ENCODE data around the gene CNTRL.

The CNTRL gene

DNA sequence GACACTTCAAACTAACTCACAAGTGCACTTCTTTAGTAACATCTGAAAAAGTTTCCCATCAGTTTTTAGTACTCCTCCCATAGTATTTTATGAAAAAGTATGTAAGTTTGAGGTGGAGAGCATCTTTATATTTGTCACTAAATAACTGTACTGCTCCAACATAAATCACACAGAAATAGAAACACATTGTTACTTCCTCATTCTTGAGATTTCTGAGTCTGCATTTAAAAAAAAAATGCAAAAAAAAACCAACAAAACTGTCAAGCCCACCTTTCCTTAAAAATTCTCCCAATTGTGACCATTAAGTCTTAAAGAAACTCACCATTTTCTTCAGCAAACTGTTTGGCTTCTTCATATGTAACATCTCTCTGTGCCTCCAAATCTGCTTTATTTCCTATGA is 108.2 kb downstream of the CNTRL start:
- H3K4me3 ChIP-seq (replicated peaks; ENCODE audit: low read depth, low read length): no peak overlapping the region
- DNase-seq (ENCODE audit: extremely low read depth, low read depth): no peak
- TF ChIP-seq, protein P1, sequence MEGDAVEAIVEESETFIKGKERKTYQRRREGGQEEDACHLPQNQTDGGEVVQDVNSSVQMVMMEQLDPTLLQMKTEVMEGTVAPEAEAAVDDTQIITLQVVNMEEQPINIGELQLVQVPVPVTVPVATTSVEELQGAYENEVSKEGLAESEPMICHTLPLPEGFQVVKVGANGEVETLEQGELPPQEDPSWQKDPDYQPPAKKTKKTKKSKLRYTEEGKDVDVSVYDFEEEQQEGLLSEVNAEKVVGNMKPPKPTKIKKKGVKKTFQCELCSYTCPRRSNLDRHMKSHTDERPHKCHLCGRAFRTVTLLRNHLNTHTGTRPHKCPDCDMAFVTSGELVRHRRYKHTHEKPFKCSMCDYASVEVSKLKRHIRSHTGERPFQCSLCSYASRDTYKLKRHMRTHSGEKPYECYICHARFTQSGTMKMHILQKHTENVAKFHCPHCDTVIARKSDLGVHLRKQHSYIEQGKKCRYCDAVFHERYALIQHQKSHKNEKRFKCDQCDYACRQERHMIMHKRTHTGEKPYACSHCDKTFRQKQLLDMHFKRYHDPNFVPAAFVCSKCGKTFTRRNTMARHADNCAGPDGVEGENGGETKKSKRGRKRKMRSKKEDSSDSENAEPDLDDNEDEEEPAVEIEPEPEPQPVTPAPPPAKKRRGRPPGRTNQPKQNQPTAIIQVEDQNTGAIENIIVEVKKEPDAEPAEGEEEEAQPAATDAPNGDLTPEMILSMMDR (IDR thresholded peaks at IDR 0.05; ENCODE audit: low read depth, low read length, missing control alignments): no peak

DNA sequence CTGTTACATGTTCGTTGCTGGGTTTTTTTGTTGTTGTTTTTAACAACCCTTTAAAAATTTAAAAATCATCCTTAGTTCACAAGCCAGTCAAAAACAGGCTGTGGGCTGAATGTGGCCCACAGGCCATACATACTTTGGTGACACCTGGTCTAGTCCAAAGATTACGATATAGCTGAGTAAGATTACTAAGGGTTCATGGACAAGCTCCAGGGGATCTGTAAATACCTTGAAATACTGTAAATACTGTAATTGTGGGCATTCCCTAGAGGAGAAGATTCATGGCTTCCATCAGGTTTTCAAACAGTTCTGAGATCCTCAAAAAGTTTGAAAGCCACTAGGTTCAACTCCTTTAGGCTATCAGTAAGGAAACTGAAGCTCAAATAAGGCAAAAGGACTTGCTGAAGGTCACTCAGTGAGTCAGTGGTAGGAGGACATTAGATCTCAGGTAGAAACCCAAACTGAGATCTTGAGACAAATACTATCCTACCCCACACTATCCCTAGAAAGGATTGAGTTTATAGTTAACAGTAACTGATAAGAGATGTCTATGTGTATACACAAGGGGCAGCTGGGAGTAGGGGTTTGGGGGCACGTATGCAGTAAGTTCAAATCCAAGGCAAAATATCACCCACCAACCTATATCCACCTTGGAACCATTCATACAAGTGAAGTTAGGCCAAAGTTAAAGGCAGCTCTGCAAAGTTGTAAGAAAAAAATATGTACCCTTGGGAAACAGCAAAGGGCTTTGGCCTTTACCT is 109.1 kb downstream of the CNTRL start:
- no peak overlapping the region for H3K4me3 ChIP-seq (replicated peaks; ENCODE audit: low read depth, low read length)
- TF ChIP-seq, protein P1 (IDR thresholded peaks at IDR 0.05; ENCODE audit: low read depth, low read length, missing control alignments): no peak
- no peak for DNase-seq (ENCODE audit: extremely low read depth, low read depth)

DNA sequence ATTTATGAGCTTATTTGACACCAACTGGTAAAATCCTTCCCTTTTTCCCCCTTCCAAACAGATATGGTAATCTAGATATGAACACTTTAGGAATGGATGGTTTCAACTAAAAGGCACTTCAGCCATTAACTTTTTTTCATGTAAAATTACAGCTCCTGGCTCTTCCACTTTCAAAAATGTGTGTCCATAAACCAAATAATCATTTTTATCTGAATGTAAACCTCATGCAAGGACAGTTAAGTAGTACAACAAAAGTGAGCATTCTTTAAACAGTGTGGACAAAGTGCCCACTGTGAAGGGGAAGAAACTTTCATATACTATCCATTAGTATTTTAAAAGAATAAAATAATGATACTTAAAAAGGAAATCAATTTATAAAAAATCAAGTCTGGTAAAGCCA is 109.7 kb downstream of the CNTRL start:
- no peak overlapping the region for H3K4me3 ChIP-seq (replicated peaks; ENCODE audit: low read depth, low read length)
- TF ChIP-seq, protein P1 (IDR thresholded peaks at IDR 0.05; ENCODE audit: low read depth, low read length, missing control alignments): no peak
- DNase-seq (ENCODE audit: extremely low read depth, low read depth): no peak

DNA sequence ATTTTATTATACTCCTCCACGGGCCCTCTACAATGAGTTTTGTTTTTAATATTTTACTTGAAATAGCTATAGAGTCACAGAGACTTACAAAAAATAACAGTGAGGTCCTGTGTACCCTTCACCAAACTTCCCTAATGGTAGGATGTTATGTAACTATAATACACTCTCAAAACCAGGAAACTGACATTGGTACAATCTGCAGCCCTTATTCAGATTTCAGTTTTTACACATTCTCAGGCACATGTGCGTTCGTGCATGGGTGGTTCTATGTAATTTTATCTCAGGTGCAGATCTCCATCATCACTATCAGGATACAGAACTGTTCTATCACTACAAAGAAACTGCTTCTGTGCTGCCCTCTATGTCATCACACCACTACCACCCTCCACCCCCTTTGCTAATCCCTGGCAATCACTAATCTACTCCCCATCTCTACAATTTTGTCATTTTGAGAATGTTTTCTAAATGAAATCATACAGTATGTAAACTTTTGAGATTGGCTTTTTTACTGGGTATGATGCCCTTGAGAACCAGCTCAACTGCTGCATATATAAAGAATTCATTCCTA is 110.5 kb downstream of the CNTRL start:
- DNase-seq (ENCODE audit: extremely low read depth, low read depth): no peak
- TF ChIP-seq, protein P1 (IDR thresholded peaks at IDR 0.05; ENCODE audit: low read depth, low read length, missing control alignments): no peak
- no peak overlapping the region for H3K4me3 ChIP-seq (replicated peaks; ENCODE audit: low read depth, low read length)

DNA sequence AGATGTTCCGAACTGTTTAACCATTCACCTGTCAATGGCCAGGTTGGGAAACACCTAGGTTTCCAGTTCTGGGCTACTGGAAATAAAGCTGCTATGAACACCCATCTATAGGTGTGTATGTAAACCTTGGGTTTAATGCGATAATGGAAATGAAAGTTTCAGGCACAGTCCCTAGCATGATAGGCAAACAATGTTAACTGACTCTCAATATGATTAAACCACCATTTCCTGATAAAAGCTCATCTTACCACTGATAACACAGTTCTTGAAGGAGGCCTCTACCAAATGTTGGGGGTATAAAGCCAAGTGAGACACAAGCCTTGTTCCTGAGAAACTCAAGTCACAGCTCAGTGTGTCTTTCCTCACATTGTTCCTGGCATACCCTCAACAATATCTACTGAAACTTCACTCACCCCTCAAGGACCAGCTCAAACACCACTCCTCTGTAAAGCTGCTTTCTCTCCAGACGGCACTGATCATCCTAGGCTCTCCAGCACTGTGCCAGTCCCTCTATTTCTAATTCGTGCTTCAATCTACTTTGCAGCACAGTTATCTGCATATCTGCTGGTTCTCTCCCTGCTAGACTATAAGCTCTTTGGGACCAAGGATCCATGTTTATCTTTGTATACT is 111.1 kb downstream of the CNTRL start:
- no peak overlapping the region for H3K4me3 ChIP-seq (replicated peaks; ENCODE audit: low read depth, low read length)
- TF ChIP-seq, protein P1 (IDR thresholded peaks at IDR 0.05; ENCODE audit: low read depth, low read length, missing control alignments): no peak
- DNase-seq (ENCODE audit: extremely low read depth, low read depth): no peak

DNA sequence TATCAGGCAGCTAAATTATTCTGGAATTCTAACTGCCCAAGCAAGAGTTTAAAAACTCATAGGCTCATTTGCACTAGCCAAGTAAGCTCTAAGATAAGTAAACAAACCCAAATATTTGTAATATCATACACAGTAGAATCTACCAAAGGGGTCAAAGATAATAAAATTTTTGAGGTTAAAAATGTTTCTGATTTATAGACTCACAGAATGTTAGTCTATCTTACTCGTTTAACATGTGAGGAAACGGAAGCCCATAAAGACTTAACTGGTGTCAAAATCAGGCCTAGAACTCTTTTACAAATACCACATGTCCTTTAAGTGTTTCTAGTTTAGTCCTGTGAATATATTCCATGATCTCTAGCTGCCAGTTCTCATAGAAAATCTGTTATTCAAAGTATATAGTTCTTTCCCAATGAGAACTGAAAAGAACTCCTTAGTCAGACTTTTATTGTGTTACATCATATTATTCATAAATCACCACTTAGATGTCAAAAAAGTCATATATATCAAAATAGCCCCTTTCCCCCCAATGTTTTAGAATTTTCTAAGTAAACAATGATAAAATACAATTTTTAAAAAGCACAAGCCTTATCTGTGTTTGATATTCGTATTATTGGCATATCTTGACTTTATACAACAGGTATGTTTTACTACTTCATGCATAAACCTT is 113.0 kb downstream of the CNTRL start:
- no peak overlapping the region for H3K4me3 ChIP-seq (replicated peaks; ENCODE audit: low read depth, low read length)
- DNase-seq (ENCODE audit: extremely low read depth, low read depth): no peak
- TF ChIP-seq, protein P1 (IDR thresholded peaks at IDR 0.05; ENCODE audit: low read depth, low read length, missing control alignments): no peak
